NCI-H128 (cell line): ENCODE results near the gene ZNF638.

Experiments
- DNase-seq: peaks from one replicate; lab custom pipeline; 2025; ENCODE audit not compliant: unreplicated experiment; lab: John Stamatoyannopoulos, UW

ZNF638 gene

GRCh38 chr2:71455741-71456569 lies 124.4 kb downstream of the ZNF638 start:
- DNase-seq = no peak

GRCh38 chr2:71456617-71457016 lies 125.0 kb downstream of the ZNF638 start:
- no peak for DNase-seq

- DNase-seq = no peak
These were observed 125.7 kb downstream of the ZNF638 start for GRCh38 chr2:71457123-71457915.

- no peak for DNase-seq
These were observed 126.3 kb downstream of the ZNF638 start for GRCh38 chr2:71457923-71458322.

GRCh38 chr2:71458413-71459083 lies 127.0 kb downstream of the ZNF638 start:
- no peak for DNase-seq

- no peak for DNase-seq
These were observed 127.5 kb downstream of the ZNF638 start for GRCh38 chr2:71459084-71459431.

- DNase-seq = no peak
These were observed 128.5 kb downstream of the ZNF638 start for GRCh38 chr2:71460056-71460455.

GRCh38 chr2:71460595-71461303 lies 129.2 kb downstream of the ZNF638 start:
- no peak for DNase-seq

- DNase-seq = no peak
These were observed 129.7 kb downstream of the ZNF638 start for GRCh38 chr2:71461304-71461671.

GRCh38 chr2:71462056-71462605 lies 130.5 kb downstream of the ZNF638 start:
- DNase-seq = no peak

GRCh38 chr2:71462641-71463341 lies 131.2 kb downstream of the ZNF638 start:
- no peak for DNase-seq

GRCh38 chr2:71463342-71463654 lies 131.7 kb downstream of the ZNF638 start:
- DNase-seq = no peak

GRCh38 chr2:71464389-71464788 lies 132.8 kb downstream of the ZNF638 start:
- DNase-seq = no peak

- no peak for DNase-seq
These were observed 133.8 kb downstream of the ZNF638 start for GRCh38 chr2:71465356-71465755.

- DNase-seq = no peak
These were observed 134.3 kb downstream of the ZNF638 start for GRCh38 chr2:71465961-71466300.

- no peak for DNase-seq
These were observed 135.0 kb downstream of the ZNF638 start for GRCh38 chr2:71466301-71467179.

- DNase-seq = no peak
These were observed 135.7 kb downstream of the ZNF638 start for GRCh38 chr2:71467180-71467815.

GRCh38 chr2:71468279-71469015 lies 136.9 kb downstream of the ZNF638 start:
- DNase-seq = no peak
